ENCODE results near the gene MYPN.

The MYPN gene

DNA sequence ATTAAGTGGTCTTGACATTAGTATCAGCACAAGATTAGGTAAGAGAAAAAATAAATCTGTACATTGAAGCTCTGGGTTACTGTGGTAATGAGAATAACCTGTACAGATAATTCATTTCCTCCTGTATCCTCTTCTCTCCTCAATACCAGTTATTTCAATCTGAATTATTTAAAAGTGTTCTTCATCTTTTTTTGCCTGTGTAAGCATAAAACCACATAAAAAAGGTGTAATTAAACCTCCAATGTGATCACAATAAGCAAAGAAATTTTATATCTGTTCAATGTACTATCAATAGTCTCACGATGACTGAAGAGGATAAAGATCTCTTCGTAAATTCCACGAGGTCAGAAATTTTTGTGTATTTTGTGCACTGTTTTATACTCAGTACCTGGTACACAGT lies 1.2 kb upstream of the MYPN start:
- no peaks in the 10 kb centered on the region for H3K36me3 ChIP-seq (ENCODE audit: control insufficient read depth in 2 of 2, insufficient read depth in 2 of 2, low read length in 2 of 2)
- no peaks in the 10 kb centered on the region for H3K4me1 ChIP-seq (ENCODE audit: control insufficient read depth in 2 of 2, insufficient read depth in 2 of 2, low read length in 2 of 2)
- H3K4me3 ChIP-seq (ENCODE audit: low read length in 2 of 2) = no peak overlapping the region
- no peaks in the 10 kb centered on the region for H3K27me3 ChIP-seq (ENCODE audit: control insufficient read depth in 2 of 2, insufficient read depth in 2 of 2, low read length in 2 of 2)
- no peak overlapping the region for H3K27ac ChIP-seq (ENCODE audit: low read depth in 2 of 2, low read length in 2 of 2)
- no peaks in the 10 kb centered on the region for H3K9me3 ChIP-seq (ENCODE audit: control insufficient read depth in 2 of 2, low read length in 2 of 2)
- H3K9ac ChIP-seq (ENCODE audit: low read depth in 1 of 2, low read length in 2 of 2) = no peak overlapping the region

DNA sequence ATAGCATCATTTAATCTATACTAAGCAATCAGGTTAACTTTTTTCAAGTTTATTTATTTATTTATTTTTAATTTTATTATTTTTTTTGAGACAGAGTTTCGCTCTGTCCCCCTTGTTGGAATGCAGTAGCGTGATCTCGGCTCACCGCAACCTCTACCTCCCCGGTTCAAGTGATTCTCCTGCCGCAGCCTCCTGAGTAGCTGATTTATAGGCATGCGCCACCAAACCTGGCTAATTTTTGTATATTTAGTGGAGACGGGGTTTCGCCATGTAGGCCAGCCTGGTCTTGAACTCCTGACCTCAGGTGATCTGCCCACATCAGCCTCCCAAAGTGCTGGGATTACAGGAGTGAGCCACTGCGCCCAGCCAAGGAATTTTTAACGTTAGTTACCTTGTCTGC lies 635 bp upstream of the MYPN start:
- H3K27ac ChIP-seq (ENCODE audit: low read depth in 2 of 2, low read length in 2 of 2) = no peak overlapping the region
- no peaks in the 10 kb centered on the region for H3K36me3 ChIP-seq (ENCODE audit: control insufficient read depth in 2 of 2, insufficient read depth in 2 of 2, low read length in 2 of 2)
- H3K4me1 ChIP-seq (ENCODE audit: control insufficient read depth in 2 of 2, insufficient read depth in 2 of 2, low read length in 2 of 2) = no peaks in the 10 kb centered on the region
- no peak overlapping the region for H3K9ac ChIP-seq (ENCODE audit: low read depth in 1 of 2, low read length in 2 of 2)
- no peaks in the 10 kb centered on the region for H3K9me3 ChIP-seq (ENCODE audit: control insufficient read depth in 2 of 2, low read length in 2 of 2)
- no peak overlapping the region for H3K4me3 ChIP-seq (ENCODE audit: low read length in 2 of 2)
- no peaks in the 10 kb centered on the region for H3K27me3 ChIP-seq (ENCODE audit: control insufficient read depth in 2 of 2, insufficient read depth in 2 of 2, low read length in 2 of 2)

DNA sequence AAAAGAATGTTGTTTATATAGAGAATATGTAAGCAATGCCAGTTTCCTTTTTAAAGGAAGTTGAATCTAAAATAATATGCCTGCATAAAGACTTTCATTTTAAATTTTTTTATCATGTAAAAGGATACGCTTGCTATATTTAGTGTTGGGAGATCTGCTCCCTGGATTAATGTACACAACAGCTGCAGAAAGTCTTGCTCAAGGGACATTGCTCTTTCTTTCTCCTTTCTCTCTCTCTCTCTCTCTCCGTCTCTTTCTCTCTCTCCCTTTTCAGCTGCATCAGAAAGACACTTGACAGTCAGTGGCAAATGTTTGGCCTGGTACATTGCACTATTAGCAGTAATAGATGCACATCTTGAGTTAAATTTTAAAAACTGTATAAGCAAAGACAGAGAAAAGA lies 739 bp downstream of the MYPN start:
- Histone ChIP-seq H3K4me3 (ENCODE audit: low read length in 2 of 2) (no peak overlapping the region), H3K4me1 (ENCODE audit: control insufficient read depth in 2 of 2, insufficient read depth in 2 of 2, low read length in 2 of 2) (no peaks in the 10 kb centered on the region), H3K27me3 (ENCODE audit: control insufficient read depth in 2 of 2, insufficient read depth in 2 of 2, low read length in 2 of 2) (no peaks in the 10 kb centered on the region), H3K9me3 (ENCODE audit: control insufficient read depth in 2 of 2, low read length in 2 of 2) (no peaks in the 10 kb centered on the region), H3K9ac (ENCODE audit: low read depth in 1 of 2, low read length in 2 of 2) (no peak overlapping the region), H3K27ac (ENCODE audit: low read depth in 2 of 2, low read length in 2 of 2) (no peak overlapping the region), H3K36me3 (ENCODE audit: control insufficient read depth in 2 of 2, insufficient read depth in 2 of 2, low read length in 2 of 2) (no peaks in the 10 kb centered on the region)

DNA sequence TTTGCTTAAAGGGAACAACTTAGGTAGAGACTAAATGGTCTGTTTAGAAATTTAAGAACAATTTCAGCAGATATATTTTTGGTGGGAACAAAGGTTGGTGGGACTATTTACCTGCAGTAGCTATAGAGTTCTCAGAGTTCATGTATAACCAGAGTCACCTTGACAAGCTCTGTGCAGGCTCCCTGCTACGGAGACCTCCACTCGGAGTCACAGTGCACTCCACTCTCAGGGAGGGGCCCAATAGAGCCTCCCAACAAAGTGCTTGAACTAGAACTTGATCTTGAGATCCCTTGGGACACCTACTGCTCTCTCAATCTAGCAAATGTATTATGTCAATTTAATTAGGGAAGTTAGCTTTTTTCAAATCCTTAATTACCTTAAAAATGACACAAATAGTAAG lies 2.3 kb downstream of the MYPN start:
- Histone ChIP-seq H3K36me3 (ENCODE audit: control insufficient read depth in 2 of 2, insufficient read depth in 2 of 2, low read length in 2 of 2) (no peaks in the 10 kb centered on the region), H3K9me3 (ENCODE audit: control insufficient read depth in 2 of 2, low read length in 2 of 2) (no peaks in the 10 kb centered on the region), H3K27ac (ENCODE audit: low read depth in 2 of 2, low read length in 2 of 2) (no peak overlapping the region), H3K4me1 (ENCODE audit: control insufficient read depth in 2 of 2, insufficient read depth in 2 of 2, low read length in 2 of 2) (no peaks in the 10 kb centered on the region), H3K27me3 (ENCODE audit: control insufficient read depth in 2 of 2, insufficient read depth in 2 of 2, low read length in 2 of 2) (no peaks in the 10 kb centered on the region), H3K9ac (ENCODE audit: low read depth in 1 of 2, low read length in 2 of 2) (no peak overlapping the region), H3K4me3 (ENCODE audit: low read length in 2 of 2) (no peak overlapping the region)

DNA sequence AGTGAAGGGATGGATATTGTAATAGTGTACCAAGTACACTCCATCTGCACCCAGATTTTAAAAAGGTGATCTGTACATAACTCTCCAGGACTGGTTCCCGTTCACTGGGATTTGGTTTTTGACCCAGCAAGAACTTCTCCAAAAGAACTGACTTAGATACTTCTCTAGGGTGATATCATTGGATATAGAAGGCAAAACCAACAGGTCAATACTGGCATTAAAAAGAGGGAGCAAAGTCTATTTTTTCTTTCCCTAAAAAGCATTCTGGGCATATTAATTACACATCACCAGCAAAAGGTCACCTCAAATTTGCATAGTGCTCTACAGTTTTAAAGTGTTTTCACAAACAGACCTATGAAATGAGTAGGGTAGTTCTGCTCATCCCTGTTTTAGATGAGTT lies 3.5 kb downstream of the MYPN start:
- Histone ChIP-seq H3K4me1 (ENCODE audit: control insufficient read depth in 2 of 2, insufficient read depth in 2 of 2, low read length in 2 of 2) (no peaks in the 10 kb centered on the region), H3K4me3 (ENCODE audit: low read length in 2 of 2) (no peak overlapping the region), H3K9ac (ENCODE audit: low read depth in 1 of 2, low read length in 2 of 2) (no peak overlapping the region), H3K9me3 (ENCODE audit: control insufficient read depth in 2 of 2, low read length in 2 of 2) (no peaks in the 10 kb centered on the region), H3K27me3 (ENCODE audit: control insufficient read depth in 2 of 2, insufficient read depth in 2 of 2, low read length in 2 of 2) (no peaks in the 10 kb centered on the region), H3K36me3 (ENCODE audit: control insufficient read depth in 2 of 2, insufficient read depth in 2 of 2, low read length in 2 of 2) (no peaks in the 10 kb centered on the region), H3K27ac (ENCODE audit: low read depth in 2 of 2, low read length in 2 of 2) (no peak overlapping the region)

DNA sequence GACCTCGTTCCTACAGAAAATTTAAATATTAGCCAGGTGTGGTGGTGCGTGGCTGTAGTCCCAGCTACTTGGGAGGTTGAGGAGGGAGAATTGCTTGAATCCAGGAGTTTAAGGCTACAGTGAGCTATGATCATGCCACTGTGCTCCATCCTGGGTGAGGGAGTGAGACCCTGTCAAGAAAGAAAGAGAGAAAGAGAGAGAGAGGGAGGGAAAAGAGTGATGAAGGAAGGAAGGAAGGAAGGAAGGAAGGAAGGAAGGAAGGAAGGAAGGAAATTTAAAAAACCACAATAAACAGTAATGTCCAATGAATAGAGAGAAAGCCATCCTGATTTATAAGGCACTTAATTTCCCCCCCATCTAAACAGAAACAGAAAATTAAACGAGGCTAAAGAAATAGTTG lies 9.4 kb downstream of the MYPN start:
- H3K9ac ChIP-seq (ENCODE audit: low read depth in 1 of 2, low read length in 2 of 2) = no peak overlapping the region
- H3K4me1 ChIP-seq (ENCODE audit: control insufficient read depth in 2 of 2, insufficient read depth in 2 of 2, low read length in 2 of 2) = no peaks in the 10 kb centered on the region
- no peak overlapping the region for H3K4me3 ChIP-seq (ENCODE audit: low read length in 2 of 2)
- no peaks in the 10 kb centered on the region for H3K9me3 ChIP-seq (ENCODE audit: control insufficient read depth in 2 of 2, low read length in 2 of 2)
- no peak overlapping the region for H3K27ac ChIP-seq (ENCODE audit: low read depth in 2 of 2, low read length in 2 of 2)
- no peaks in the 10 kb centered on the region for H3K27me3 ChIP-seq (ENCODE audit: control insufficient read depth in 2 of 2, insufficient read depth in 2 of 2, low read length in 2 of 2)
- H3K36me3 ChIP-seq (ENCODE audit: control insufficient read depth in 2 of 2, insufficient read depth in 2 of 2, low read length in 2 of 2) = no peaks in the 10 kb centered on the region

DNA sequence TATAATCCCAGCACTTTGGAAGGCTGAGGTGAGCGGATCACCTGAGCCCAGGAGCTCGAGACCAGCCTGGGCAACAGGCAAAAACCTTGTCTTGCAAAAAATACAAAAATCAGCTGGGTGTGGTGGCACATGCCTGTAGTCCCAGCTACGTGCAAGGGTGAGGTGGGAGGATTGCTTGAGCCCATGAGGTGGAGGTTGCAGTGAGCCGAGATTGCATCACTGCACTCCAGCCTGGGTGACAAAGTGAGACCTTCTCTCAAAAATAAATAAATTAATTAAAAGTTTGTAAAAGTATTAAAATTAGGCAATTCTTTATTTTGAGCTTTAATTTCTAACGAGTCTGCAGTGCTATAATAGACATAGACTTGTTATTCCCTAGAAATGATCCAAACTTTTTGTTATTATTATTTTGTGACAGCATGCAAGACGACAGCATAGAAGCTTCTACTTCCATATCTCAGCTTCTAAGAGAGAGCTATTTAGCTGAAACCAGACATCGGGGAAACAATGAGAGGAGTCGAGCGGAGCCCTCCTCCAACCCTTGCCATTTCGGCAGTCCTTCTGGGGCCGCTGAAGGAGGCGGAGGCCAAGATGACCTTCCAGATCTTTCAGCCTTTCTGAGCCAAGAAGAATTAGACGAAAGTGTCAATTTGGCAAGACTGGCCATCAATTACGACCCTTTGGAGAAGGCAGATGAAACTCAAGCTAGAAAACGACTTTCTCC lies 11.9 kb downstream of the MYPN start:
- H3K9me3 ChIP-seq (ENCODE audit: control insufficient read depth in 2 of 2, low read length in 2 of 2) = no peaks in the 10 kb centered on the region
- no peaks in the 10 kb centered on the region for H3K36me3 ChIP-seq (ENCODE audit: control insufficient read depth in 2 of 2, insufficient read depth in 2 of 2, low read length in 2 of 2)
- H3K27me3 ChIP-seq (ENCODE audit: control insufficient read depth in 2 of 2, insufficient read depth in 2 of 2, low read length in 2 of 2) = no peaks in the 10 kb centered on the region
- H3K4me1 ChIP-seq (ENCODE audit: control insufficient read depth in 2 of 2, insufficient read depth in 2 of 2, low read length in 2 of 2) = no peaks in the 10 kb centered on the region
- no peak overlapping the region for H3K27ac ChIP-seq (ENCODE audit: low read depth in 2 of 2, low read length in 2 of 2)
- H3K9ac ChIP-seq (ENCODE audit: low read depth in 1 of 2, low read length in 2 of 2) = no peak overlapping the region
- no peak overlapping the region for H3K4me3 ChIP-seq (ENCODE audit: low read length in 2 of 2)

DNA sequence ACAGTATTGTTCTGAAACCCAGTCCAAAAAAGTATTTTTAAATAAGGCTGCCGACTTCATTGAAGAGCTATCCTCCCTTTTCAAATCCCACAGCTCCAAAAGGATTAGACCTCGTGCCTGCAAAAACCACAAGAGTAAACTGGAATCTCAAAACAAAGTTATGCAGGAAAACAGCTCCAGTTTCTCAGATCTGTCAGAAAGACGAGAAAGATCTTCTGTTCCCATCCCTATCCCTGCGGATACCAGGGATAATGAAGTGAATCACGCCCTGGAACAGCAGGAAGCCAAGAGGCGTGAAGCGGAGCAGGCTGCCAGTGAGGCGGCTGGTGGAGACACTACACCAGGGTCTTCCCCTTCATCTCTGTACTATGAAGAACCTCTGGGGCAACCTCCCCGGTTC lies 12.6 kb downstream of the MYPN start:
- Histone ChIP-seq H3K9me3 (ENCODE audit: control insufficient read depth in 2 of 2, low read length in 2 of 2) (no peaks in the 10 kb centered on the region), H3K4me1 (ENCODE audit: control insufficient read depth in 2 of 2, insufficient read depth in 2 of 2, low read length in 2 of 2) (no peaks in the 10 kb centered on the region), H3K27me3 (ENCODE audit: control insufficient read depth in 2 of 2, insufficient read depth in 2 of 2, low read length in 2 of 2) (no peaks in the 10 kb centered on the region), H3K9ac (ENCODE audit: low read depth in 1 of 2, low read length in 2 of 2) (no peak overlapping the region), H3K27ac (ENCODE audit: low read depth in 2 of 2, low read length in 2 of 2) (no peak overlapping the region), H3K36me3 (ENCODE audit: control insufficient read depth in 2 of 2, insufficient read depth in 2 of 2, low read length in 2 of 2) (no peaks in the 10 kb centered on the region), H3K4me3 (ENCODE audit: low read length in 2 of 2) (no peak overlapping the region)

DNA sequence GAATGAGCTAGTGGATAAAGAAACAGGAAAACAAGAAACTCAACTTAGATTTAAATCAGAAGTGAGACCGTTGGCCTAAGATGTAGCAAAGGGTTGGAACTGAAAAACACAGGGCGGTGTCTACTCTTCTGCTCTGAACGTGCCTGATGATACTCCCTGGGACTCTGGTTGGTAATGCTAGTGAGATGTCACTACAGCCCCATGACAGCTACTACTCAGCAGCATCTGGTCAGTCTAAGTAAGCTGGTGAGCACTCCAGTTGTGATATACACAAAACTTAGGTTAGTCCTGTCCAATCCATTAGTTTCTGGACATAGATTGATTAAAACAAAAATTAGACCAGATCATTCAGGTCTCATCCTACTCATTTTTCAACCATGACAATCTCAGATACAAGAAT lies 15.4 kb downstream of the MYPN start:
- Histone ChIP-seq H3K27me3 (ENCODE audit: control insufficient read depth in 2 of 2, insufficient read depth in 2 of 2, low read length in 2 of 2) (no peaks in the 10 kb centered on the region), H3K36me3 (ENCODE audit: control insufficient read depth in 2 of 2, insufficient read depth in 2 of 2, low read length in 2 of 2) (no peaks in the 10 kb centered on the region), H3K4me3 (ENCODE audit: low read length in 2 of 2) (no peak overlapping the region), H3K9ac (ENCODE audit: low read depth in 1 of 2, low read length in 2 of 2) (no peak overlapping the region), H3K27ac (ENCODE audit: low read depth in 2 of 2, low read length in 2 of 2) (no peak overlapping the region), H3K9me3 (ENCODE audit: control insufficient read depth in 2 of 2, low read length in 2 of 2) (no peaks in the 10 kb centered on the region), H3K4me1 (ENCODE audit: control insufficient read depth in 2 of 2, insufficient read depth in 2 of 2, low read length in 2 of 2) (no peaks in the 10 kb centered on the region)

DNA sequence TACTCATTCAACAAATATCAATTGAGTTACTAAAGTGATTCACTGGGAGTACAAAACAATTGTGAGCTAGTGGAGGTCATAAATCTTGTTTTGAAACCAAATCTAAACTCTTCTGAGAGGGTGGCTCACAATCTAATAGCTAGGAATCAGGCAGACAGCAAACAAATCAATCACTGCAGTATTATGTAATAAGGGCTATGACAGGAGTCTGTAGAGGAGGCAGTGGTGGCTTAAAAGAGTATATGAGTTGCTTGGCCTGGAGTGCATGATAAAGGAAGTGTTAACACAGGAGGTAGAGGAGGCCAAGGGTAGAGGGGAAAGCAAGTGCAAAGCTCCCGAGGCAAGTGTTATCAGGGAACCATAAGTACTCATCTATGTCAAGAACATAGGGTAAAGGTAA lies 16.5 kb downstream of the MYPN start:
- H3K27me3 ChIP-seq (ENCODE audit: control insufficient read depth in 2 of 2, insufficient read depth in 2 of 2, low read length in 2 of 2) = no peaks in the 10 kb centered on the region
- no peak overlapping the region for H3K4me3 ChIP-seq (ENCODE audit: low read length in 2 of 2)
- no peaks in the 10 kb centered on the region for H3K4me1 ChIP-seq (ENCODE audit: control insufficient read depth in 2 of 2, insufficient read depth in 2 of 2, low read length in 2 of 2)
- H3K27ac ChIP-seq (ENCODE audit: low read depth in 2 of 2, low read length in 2 of 2) = no peak overlapping the region
- H3K9ac ChIP-seq (ENCODE audit: low read depth in 1 of 2, low read length in 2 of 2) = no peak overlapping the region
- H3K36me3 ChIP-seq (ENCODE audit: control insufficient read depth in 2 of 2, insufficient read depth in 2 of 2, low read length in 2 of 2) = no peaks in the 10 kb centered on the region
- H3K9me3 ChIP-seq (ENCODE audit: control insufficient read depth in 2 of 2, low read length in 2 of 2) = no peaks in the 10 kb centered on the region

DNA sequence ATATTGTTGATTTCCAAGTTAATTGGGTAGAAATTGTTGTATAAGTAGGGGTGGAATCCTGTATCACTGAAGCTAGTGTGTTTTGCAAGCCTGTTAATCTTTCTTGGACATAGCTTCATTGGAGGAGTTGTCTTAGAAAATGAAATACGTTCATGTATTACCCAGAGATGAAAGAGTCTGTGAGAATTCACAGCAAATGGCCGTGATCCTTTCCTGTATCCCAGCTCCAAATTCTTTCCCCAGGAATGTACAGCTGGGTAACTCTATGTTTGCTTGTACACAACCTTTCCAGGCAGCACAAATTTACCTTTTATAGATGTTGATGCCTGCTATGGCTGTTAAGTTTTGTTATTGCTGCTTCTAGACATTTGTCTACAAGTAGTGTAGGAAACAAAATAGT lies 18.7 kb downstream of the MYPN start:
- Histone ChIP-seq H3K27ac (ENCODE audit: low read depth in 2 of 2, low read length in 2 of 2) (no peak overlapping the region), H3K27me3 (ENCODE audit: control insufficient read depth in 2 of 2, insufficient read depth in 2 of 2, low read length in 2 of 2) (no peaks in the 10 kb centered on the region), H3K4me3 (ENCODE audit: low read length in 2 of 2) (no peak overlapping the region), H3K4me1 (ENCODE audit: control insufficient read depth in 2 of 2, insufficient read depth in 2 of 2, low read length in 2 of 2) (no peaks in the 10 kb centered on the region), H3K9ac (ENCODE audit: low read depth in 1 of 2, low read length in 2 of 2) (no peak overlapping the region), H3K36me3 (ENCODE audit: control insufficient read depth in 2 of 2, insufficient read depth in 2 of 2, low read length in 2 of 2) (no peaks in the 10 kb centered on the region), H3K9me3 (ENCODE audit: control insufficient read depth in 2 of 2, low read length in 2 of 2) (no peaks in the 10 kb centered on the region)
